B cell (primary cell): ENCODE data around the gene DNAI2.

Experiments used
- EZH2 ChIP-seq: IDR thresholded peaks from 2 replicates; pipeline ENCODE4 v1.6.1; 2012; ENCODE audit warnings: borderline replicate concordance, low read depth, mild to moderate bottlenecking, moderate library complexity, low read length; ENCODE audit not compliant: insufficient read depth, poor library complexity, severe bottlenecking
- TF ChIP-seq, protein P1 (sequence below): fragments of 200-600 bp; IDR thresholded peaks from one replicate; pipeline ENCODE4 v1.8.0; 2022; ENCODE audit warnings: antibody characterized with exemption, mild to moderate bottlenecking

DNA sequence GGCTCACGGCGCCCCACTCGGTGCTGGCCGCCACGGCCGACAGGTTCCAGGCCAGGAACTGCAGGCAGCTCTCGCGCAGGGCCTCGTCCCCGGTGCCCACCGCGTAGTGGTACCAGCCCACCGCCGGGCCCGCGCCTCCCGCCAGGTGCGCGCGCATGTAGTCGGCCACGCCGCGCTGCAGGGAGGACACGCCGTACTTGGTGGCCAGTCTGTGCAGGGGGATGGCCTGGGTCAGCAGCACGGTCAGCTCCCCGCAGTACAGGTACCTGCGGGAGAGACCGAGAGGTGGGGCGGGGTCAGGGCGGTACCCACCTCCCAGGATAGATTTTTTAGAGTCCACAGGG, 83.4 kb downstream of the DNAI2 start:
- TF ChIP-seq, protein P1, sequence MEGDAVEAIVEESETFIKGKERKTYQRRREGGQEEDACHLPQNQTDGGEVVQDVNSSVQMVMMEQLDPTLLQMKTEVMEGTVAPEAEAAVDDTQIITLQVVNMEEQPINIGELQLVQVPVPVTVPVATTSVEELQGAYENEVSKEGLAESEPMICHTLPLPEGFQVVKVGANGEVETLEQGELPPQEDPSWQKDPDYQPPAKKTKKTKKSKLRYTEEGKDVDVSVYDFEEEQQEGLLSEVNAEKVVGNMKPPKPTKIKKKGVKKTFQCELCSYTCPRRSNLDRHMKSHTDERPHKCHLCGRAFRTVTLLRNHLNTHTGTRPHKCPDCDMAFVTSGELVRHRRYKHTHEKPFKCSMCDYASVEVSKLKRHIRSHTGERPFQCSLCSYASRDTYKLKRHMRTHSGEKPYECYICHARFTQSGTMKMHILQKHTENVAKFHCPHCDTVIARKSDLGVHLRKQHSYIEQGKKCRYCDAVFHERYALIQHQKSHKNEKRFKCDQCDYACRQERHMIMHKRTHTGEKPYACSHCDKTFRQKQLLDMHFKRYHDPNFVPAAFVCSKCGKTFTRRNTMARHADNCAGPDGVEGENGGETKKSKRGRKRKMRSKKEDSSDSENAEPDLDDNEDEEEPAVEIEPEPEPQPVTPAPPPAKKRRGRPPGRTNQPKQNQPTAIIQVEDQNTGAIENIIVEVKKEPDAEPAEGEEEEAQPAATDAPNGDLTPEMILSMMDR = no peak
- no peak for TF ChIP-seq EZH2
